ENCODE measurements around the gene ROBO2. TPM values are rescaled to one million over a fixed set of nuclear protein-coding genes. Genes with fewer than 3 reads are reported as not detected.

Gene ROBO2
- polyA plus RNA-seq, 1 donor from 2014 or later = 55.5 TPM

GRCh38 chr3:77014226-77014625, 25.7 kb upstream of the ROBO2 start:
- TF ChIP-seq TAF1 (IDR thresholded peaks at IDR 0.05; ENCODE audit: low read depth) (no peak), EZH2 (IDR thresholded peaks at IDR 0.05; ENCODE audit: borderline replicate concordance, insufficient read depth, low read length, poor library complexity, severe bottlenecking) (no peak), EP300 (conservative IDR thresholded peaks at IDR 0.05; ENCODE audit: poor library complexity, severe bottlenecking) (no peak)
- H3K9ac ChIP-seq (ENCODE audit: low read length) = no peak overlapping the region
- H3K4me3 ChIP-seq (ENCODE audit: low read length) = no peak overlapping the region
- no peaks in the 10 kb centered on the region for H3K79me2 ChIP-seq (replicated peaks; ENCODE audit: insufficient read depth, low read length)
- H3F3A ChIP-seq (ENCODE audit: insufficient read depth, low read length, poor library complexity, severe bottlenecking) = no peaks in the 10 kb centered on the region
- H4K20me1 ChIP-seq (ENCODE audit: insufficient read depth) = no peaks in the 10 kb centered on the region
- no peaks in the 10 kb centered on the region for H3K9me2 ChIP-seq (ENCODE audit: insufficient read depth, low read length)
- H3K9me3 ChIP-seq (ENCODE audit: low read length) = no peaks in the 10 kb centered on the region
- no peaks in the 10 kb centered on the region for H3K36me3 ChIP-seq (ENCODE audit: insufficient read depth, low read length)
- H3K4me2 ChIP-seq (ENCODE audit: low read length) = no peak overlapping the region
- H3K27ac ChIP-seq (ENCODE audit: low read length) = no peak overlapping the region
- no peak overlapping the region for H2AFZ ChIP-seq (ENCODE audit: low read depth, low read length)
- H3K27me3 ChIP-seq (ENCODE audit: insufficient read depth, low read depth, low read length) = no peaks in the 10 kb centered on the region

- Histone ChIP-seq H2AFZ (ENCODE audit: low read depth, low read length) (no peak overlapping the region), H3K4me2 (ENCODE audit: low read length) (no peak overlapping the region)
Observed at GRCh38 chr3:77025471-77025870, 14.4 kb upstream of the ROBO2 start.

More at GRCh38 chr3:77025471-77025870, 14.4 kb upstream of the ROBO2 start:
- no peak for TF ChIP-seq EZH2 (IDR thresholded peaks at IDR 0.05; ENCODE audit: borderline replicate concordance, insufficient read depth, low read length, poor library complexity, severe bottlenecking)
- TF ChIP-seq REST (IDR thresholded peaks at IDR 0.05; ENCODE audit: borderline replicate concordance) = no peak
- no peak for TF ChIP-seq MXI1 (conservative IDR thresholded peaks at IDR 0.05; ENCODE audit: poor library complexity, severe bottlenecking)
- no peak for TF ChIP-seq EP300 (conservative IDR thresholded peaks at IDR 0.05; ENCODE audit: poor library complexity, severe bottlenecking)
- no peak for TF ChIP-seq SMC3 (conservative IDR thresholded peaks at IDR 0.05; ENCODE audit: poor library complexity)
- no peak for TF ChIP-seq RAD21 (conservative IDR thresholded peaks at IDR 0.05)
- TF ChIP-seq TAF1 (IDR thresholded peaks at IDR 0.05; ENCODE audit: low read depth) = no peak
- no peak for TF ChIP-seq CTCF (IDR thresholded peaks at IDR 0.05; ENCODE audit: poor library complexity, severe bottlenecking)
- TF ChIP-seq POLR2AphosphoS5 (IDR thresholded peaks at IDR 0.05) = no peak
- Histone ChIP-seq H3K27me3 (ENCODE audit: insufficient read depth, low read depth, low read length) (no peaks in the 10 kb centered on the region), H3K9ac (ENCODE audit: low read length) (no peak overlapping the region), H3K79me2 (replicated peaks; ENCODE audit: insufficient read depth, low read length) (no peaks in the 10 kb centered on the region), H3K4me3 (ENCODE audit: low read length) (no peak overlapping the region), H3K36me3 (ENCODE audit: insufficient read depth, low read length) (no peaks in the 10 kb centered on the region), H3K9me3 (ENCODE audit: low read length) (no peaks in the 10 kb centered on the region), H3F3A (ENCODE audit: insufficient read depth, low read length, poor library complexity, severe bottlenecking) (no peaks in the 10 kb centered on the region), H3K27ac (ENCODE audit: low read length) (no peak overlapping the region), H3K9me2 (ENCODE audit: insufficient read depth, low read length) (no peaks in the 10 kb centered on the region), H4K20me1 (ENCODE audit: insufficient read depth) (no peaks in the 10 kb centered on the region)
